ENCODE data around the gene HECTD1. TPM values are rescaled to one million over a fixed set of nuclear protein-coding genes. Genes with fewer than 3 reads are reported as not detected.
"Not testable (repeated sequence)": the region's sequence is repeated elsewhere in the genome, so short reads cannot be mapped to it uniquely, and the experiment has no call there.

HECTD1 gene
- total and polyA plus RNA-seq, 9 of the 15 experiments (the other 6 are each of a cell fraction or from before 2014, with no cell fraction given) = 27.9 to 111 (median 78.1) TPM

DNA sequence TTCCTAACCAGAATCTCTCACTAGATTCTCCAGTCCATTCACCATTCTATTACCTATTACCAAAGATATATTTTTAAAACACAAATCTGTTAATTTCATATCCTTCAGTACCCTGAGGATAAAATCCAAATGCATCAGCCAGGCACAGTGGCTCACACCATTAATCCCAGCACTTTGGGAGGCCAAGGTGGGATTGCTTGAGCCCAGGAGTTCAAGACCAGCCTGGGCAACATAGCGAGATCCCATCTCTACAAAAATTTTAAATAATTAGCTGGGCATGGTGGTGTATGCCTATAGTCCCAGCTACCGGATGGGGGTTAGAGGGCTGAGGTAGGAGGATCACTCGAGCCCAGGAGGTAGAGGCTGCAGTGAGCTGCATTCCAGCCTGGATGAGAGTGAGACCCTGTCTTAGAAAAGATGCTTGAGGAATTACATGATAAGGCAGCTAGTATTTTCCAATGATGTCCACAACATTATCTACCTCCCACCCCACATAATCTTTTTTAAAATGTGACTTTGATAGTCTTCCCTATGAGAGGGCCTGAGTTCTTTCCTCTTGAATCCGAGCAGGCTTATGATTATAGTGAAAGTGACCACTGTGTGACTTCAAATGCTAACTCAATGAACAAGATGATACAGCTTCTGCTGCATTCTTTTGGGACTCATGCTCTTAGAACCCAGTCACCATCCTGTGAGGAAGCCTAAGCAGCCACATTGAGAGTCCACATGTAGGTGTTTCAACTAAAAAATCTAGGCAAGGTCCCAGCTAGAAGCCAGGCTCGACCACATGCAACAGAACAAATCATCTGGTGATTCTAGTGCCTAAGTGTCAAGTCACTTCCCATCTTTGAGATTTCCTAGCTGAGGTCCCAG is 18.0 kb downstream of the HECTD1 start (continued):
- TF ChIP-seq, protein P1, sequence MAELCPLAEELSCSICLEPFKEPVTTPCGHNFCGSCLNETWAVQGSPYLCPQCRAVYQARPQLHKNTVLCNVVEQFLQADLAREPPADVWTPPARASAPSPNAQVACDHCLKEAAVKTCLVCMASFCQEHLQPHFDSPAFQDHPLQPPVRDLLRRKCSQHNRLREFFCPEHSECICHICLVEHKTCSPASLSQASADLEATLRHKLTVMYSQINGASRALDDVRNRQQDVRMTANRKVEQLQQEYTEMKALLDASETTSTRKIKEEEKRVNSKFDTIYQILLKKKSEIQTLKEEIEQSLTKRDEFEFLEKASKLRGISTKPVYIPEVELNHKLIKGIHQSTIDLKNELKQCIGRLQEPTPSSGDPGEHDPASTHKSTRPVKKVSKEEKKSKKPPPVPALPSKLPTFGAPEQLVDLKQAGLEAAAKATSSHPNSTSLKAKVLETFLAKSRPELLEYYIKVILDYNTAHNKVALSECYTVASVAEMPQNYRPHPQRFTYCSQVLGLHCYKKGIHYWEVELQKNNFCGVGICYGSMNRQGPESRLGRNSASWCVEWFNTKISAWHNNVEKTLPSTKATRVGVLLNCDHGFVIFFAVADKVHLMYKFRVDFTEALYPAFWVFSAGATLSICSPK (IDR thresholded peaks at IDR 0.05; ENCODE audit: borderline replicate concordance) = no peak

DNA sequence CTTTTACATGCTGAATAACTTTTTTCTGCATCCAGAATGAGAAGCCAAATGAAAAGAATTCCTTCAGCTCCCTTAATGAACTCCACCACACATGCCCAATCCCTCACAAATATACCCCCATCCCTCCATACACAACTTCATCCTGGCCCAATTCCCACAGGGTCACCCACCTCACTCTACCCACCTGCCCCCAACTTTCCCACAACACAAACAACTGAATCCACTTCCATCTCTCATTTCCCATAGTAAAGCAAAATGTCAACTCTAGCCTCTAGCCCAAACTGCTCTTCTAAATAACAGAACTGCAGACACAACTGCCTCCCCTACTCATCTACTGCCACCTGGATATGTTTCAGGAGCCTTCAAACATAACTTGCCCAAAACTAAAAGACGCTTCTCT is 18.8 kb downstream of the HECTD1 start:
- H3K9me1 ChIP-seq (ENCODE audit: control insufficient read depth, insufficient read depth, low read length) = no peaks in the 10 kb centered on the region
- no peaks in the 10 kb centered on the region; a peak in 2 of 5 replicates for H3K4me1 ChIP-seq (replicated peaks in 1 of 2; ENCODE audit: control insufficient read depth in 2 of 2, insufficient read depth in 2 of 2, low read length in 2 of 2)
- POLR2A ChIA-PET = interaction anchor here (0.6 to 1.2 kb wide), 2 partner anchors 9 to 19 kb away, joined by 3 to 4 read pairs; partner anchors contain the start of gene HECTD1
- H3K27ac ChIP-seq (ENCODE audit: extremely low read depth, low read depth, low read length) = no peak overlapping the region
- FAIRE-seq (no peak), ATAC-seq (no peak), DNase-seq (ENCODE audit: extremely low read depth in 1 of 4, low spot score in 3 of 4) (no peak)
- in situ Hi-C loops (cut with MboI) (no loop called here), intact Hi-C loops (cut with micrococcal nuclease) (no loop called here)
- no peaks in the 10 kb centered on the region for H3K27me3 ChIP-seq (ENCODE audit: control insufficient read depth in 2 of 2, insufficient read depth in 2 of 2, low read length in 2 of 2)
- no CpG with 5 or more reads among the region's 1 CpG for whole genome bisulfite sequencing (ENCODE audit: insufficient coverage, low coverage, missing lambda C conversion rate)
- no peak overlapping the region for H3K4me3 ChIP-seq
- H4K20me1 ChIP-seq (replicated peaks; ENCODE audit: control insufficient read depth, insufficient read depth, low read length) = no peaks in the 10 kb centered on the region
- H3K4me2 ChIP-seq (ENCODE audit: insufficient read depth, low read length) = no peak overlapping the region
- no TSS peak for BruUV-seq (replicated peaks)
- H3K36me3 ChIP-seq (ENCODE audit: control insufficient read depth, insufficient read depth, low read length) = peaks cover 21% of the 10 kb centered on the region; the same call in 1 of the 3 replicates
- CTCF ChIA-PET (ENCODE audit: low intra/inter-chr PET ratio) = no interaction called here
- peaks cover 79% of the 10 kb centered on the region for H3K79me2 ChIP-seq (ENCODE audit: control insufficient read depth, insufficient read depth, low read length)
- H2AFZ ChIP-seq (ENCODE audit: low read depth, low read length) = no peak overlapping the region
- H3K9ac ChIP-seq (ENCODE audit: insufficient read depth in 1 of 2, low read depth in 2 of 2, low read length in 2 of 2) = no peak overlapping the region
- TF ChIP-seq FOXP1 (CRISPR knock-in tag; IDR thresholded peaks at IDR 0.05) = no peak
- H3K9me3 ChIP-seq (replicated peaks; ENCODE audit: control insufficient read depth, insufficient read depth, low read depth, low read length) = no peaks in the 10 kb centered on the region

DNA sequence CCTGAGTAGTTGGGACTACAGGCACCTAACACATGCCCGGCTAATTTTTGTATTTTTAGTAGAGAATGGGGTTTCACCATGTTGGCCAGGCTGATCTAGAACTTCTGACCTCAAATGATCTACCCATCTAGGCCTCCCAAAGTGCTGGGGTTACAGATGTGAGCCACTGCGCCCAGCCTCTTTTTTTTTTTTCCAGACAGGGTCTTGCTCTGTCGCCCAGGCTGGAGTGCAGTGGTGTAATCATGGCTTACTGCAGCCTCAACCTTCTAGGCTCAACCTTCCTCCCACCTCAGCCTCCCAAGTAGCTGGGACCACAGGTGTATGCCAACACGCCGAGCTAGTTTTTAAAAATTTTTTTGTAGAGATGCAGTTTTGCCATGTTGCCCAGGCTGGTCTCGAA is 25.6 kb downstream of the HECTD1 start:
- H3K36me3 ChIP-seq (ENCODE audit: control insufficient read depth, insufficient read depth, low read length) = peaks cover 28% of the 10 kb centered on the region; the same call in 2 of the 3 replicates
- ATAC-seq; H3K4me2 ChIP-seq (ENCODE audit: insufficient read depth, low read length); H3K27me3 ChIP-seq (ENCODE audit: control insufficient read depth in 2 of 2, insufficient read depth in 2 of 2, low read length in 2 of 2); intact Hi-C loops (cut with micrococcal nuclease); H4K20me1 ChIP-seq (replicated peaks; ENCODE audit: control insufficient read depth, insufficient read depth, low read length); H3K9me3 ChIP-seq (replicated peaks; ENCODE audit: control insufficient read depth, insufficient read depth, low read depth, low read length); BruUV-seq (replicated peaks); H3K27ac ChIP-seq (ENCODE audit: extremely low read depth, low read depth, low read length); in situ Hi-C loops (cut with MboI); FAIRE-seq; H3K4me3 ChIP-seq; H3K9ac ChIP-seq (ENCODE audit: insufficient read depth in 1 of 2, low read depth in 2 of 2, low read length in 2 of 2); H3K9me1 ChIP-seq (ENCODE audit: control insufficient read depth, insufficient read depth, low read length); H3K4me1 ChIP-seq (replicated peaks in 1 of 2; ENCODE audit: control insufficient read depth in 2 of 2, insufficient read depth in 2 of 2, low read length in 2 of 2); CTCF ChIA-PET (ENCODE audit: low intra/inter-chr PET ratio); H2AFZ ChIP-seq (ENCODE audit: low read depth, low read length); DNase-seq (ENCODE audit: extremely low read depth in 1 of 4, low spot score in 3 of 4): not testable (repeated sequence)
- WGBS (ENCODE audit: insufficient coverage, low coverage, missing lambda C conversion rate) = 96% methylated on average over 3 of the region's 6 CpGs
- H3K79me2 ChIP-seq (ENCODE audit: control insufficient read depth, insufficient read depth, low read length) = peaks cover 41% of the 10 kb centered on the region
- POLR2A ChIA-PET = interaction anchor here (1.1 kb wide), 1 partner anchor 13 kb away, joined by 4 read pairs; no protein-coding TSS in a partner anchor

All from K562 (cell line).